HepG2 (cell line): ENCODE data around the gene CSDE1. TPM values are rescaled to one million over a fixed set of nuclear protein-coding genes. Genes with fewer than 3 reads are reported as not detected.

ENCODE experiments used
- ARID5B ChIP-seq: IDR thresholded peaks from 2 replicates; pipeline ENCODE4 v1.4.0; 2020; ENCODE audit warnings: mild to moderate bottlenecking, missing genetic modification reagents
- FOXP4 ChIP-seq: sonication (generic); formaldehyde crosslinking; IDR thresholded peaks from 2 replicates; pipeline ENCODE4 v1.4.0; 2020; ENCODE audit warnings: missing genetic modification reagents
- JDP2 ChIP-seq: sonication (generic); formaldehyde crosslinking; IDR thresholded peaks from 2 replicates; pipeline ENCODE4 v1.8.1; 2022; ENCODE audit warnings: missing genetic modification reagents, borderline replicate concordance
- POLR2G ChIP-seq: fragments of 200-400 bp; formaldehyde crosslinking; IDR thresholded peaks from 2 replicates; pipeline ENCODE4 v1.6.1; 2018; ENCODE audit warnings: mild to moderate bottlenecking, low read depth, low read length, moderate library complexity
- SIN3B ChIP-seq: fragments of 150-350 bp; IDR thresholded peaks from 2 replicates; pipeline ENCODE4 v1.6.1; 2014; ENCODE audit warnings: low read length
- THAP11 ChIP-seq: IDR thresholded peaks from 2 replicates; pipeline ENCODE4 v1.6.1; 2016; ENCODE audit warnings: missing biosample characterization, missing genetic modification reagents
- ZNF331 ChIP-seq: sonication (generic); formaldehyde crosslinking; IDR thresholded peaks from 2 replicates; pipeline ENCODE4 v1.4.0; 2020; ENCODE audit warnings: missing genetic modification reagents
- ZNF670 ChIP-seq: sonication (generic); formaldehyde crosslinking; IDR thresholded peaks from 2 replicates; pipeline ENCODE4 v1.8.0; 2022; ENCODE audit warnings: mild to moderate bottlenecking, missing genetic modification reagents, borderline replicate concordance
- polyA plus RNA-seq, 8 experiments: library from polyadenylated mRNA; depleted of rRNA in 3 of 8; stranded (reverse) in 7 of 8; unstranded in 1 of 8; fragments of >200 nt; fragmentation: Illumina TruSeq in 4 of 8; extraction: Trizol in 4 of 8; gene quantifications; 2 replicates each; pipeline versions ENCODE4 v1.2.1 to v1.2.3, GENCODE V29; 2011 to 2016; ENCODE audit warnings: low read depth in 4 of 8, missing spikeins in 1 of 8, mixed read lengths in 1 of 8; ENCODE audit not compliant: insufficient read depth in 1 of 8
- total RNA-seq, 5 experiments: library from RNA; depleted of rRNA; stranded (reverse); fragments of >200 nt; fragmentation: Illumina TruSeq; extraction: Trizol; gene quantifications; 2 replicates each; pipeline ENCODE4 v1.2.3, GENCODE V29; 2016; ENCODE audit warnings: low read depth in 1 of 5
- TF ChIP-seq, protein P1 (sequence below): sonication (generic); formaldehyde crosslinking; IDR thresholded peaks from 2 replicates; pipeline ENCODE4 v1.5.0; 2020; ENCODE audit warnings: mild to moderate bottlenecking, missing genetic modification reagents, borderline replicate concordance
- TF ChIP-seq, protein P2 (sequence below): sonication (generic); formaldehyde crosslinking; IDR thresholded peaks from 2 replicates; pipeline ENCODE4 v1.4.0; 2020; ENCODE audit warnings: missing genetic modification reagents

CSDE1 gene
- total and polyA plus RNA-seq, 2 of the 13 experiments (the other 11 are each of a cell fraction or from before 2014, with no cell fraction given) = 150 to 313 TPM

- peak; percentile 67 for TF ChIP-seq ARID5B
- no peak for TF ChIP-seq JDP2 (CRISPR knock-in tag)
- 0 out of 2 replicates have a peak, but pooled peaks have one; percentile 45 for TF ChIP-seq ZNF670 (CRISPR knock-in tag)
- TF ChIP-seq, protein P1, sequence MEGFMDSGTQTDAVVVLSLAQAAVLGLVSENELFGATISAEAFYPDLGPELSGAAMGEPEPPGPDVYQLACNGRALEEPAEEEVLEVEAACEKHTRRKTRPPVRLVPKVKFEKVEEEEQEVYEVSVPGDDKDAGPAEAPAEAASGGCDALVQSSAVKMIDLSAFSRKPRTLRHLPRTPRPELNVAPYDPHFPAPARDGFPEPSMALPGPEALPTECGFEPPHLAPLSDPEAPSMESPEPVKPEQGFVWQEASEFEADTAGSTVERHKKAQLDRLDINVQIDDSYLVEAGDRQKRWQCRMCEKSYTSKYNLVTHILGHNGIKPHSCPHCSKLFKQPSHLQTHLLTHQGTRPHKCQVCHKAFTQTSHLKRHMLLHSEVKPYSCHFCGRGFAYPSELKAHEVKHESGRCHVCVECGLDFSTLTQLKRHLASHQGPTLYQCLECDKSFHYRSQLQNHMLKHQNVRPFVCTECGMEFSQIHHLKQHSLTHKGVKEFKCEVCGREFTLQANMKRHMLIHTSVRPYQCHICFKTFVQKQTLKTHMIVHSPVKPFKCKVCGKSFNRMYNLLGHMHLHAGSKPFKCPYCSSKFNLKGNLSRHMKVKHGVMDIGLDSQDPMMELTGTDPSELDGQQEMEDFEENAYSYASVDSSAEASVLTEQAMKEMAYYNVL (CRISPR knock-in tag) = 0 out of 2 replicates have a peak, but pooled peaks have one; percentile 26
- peak; percentile 95 for TF ChIP-seq POLR2G
- TF ChIP-seq SIN3B = peak; percentile 76
- peak; percentile 91 for TF ChIP-seq THAP11 (CRISPR knock-in tag)
- 0 out of 2 replicates have a peak, but pooled peaks have one; percentile 8 for TF ChIP-seq FOXP4 (CRISPR knock-in tag)
- peak; percentile 66; the same call in 1 of the 2 replicates for TF ChIP-seq ZNF331 (CRISPR knock-in tag)
- TF ChIP-seq, protein P2, sequence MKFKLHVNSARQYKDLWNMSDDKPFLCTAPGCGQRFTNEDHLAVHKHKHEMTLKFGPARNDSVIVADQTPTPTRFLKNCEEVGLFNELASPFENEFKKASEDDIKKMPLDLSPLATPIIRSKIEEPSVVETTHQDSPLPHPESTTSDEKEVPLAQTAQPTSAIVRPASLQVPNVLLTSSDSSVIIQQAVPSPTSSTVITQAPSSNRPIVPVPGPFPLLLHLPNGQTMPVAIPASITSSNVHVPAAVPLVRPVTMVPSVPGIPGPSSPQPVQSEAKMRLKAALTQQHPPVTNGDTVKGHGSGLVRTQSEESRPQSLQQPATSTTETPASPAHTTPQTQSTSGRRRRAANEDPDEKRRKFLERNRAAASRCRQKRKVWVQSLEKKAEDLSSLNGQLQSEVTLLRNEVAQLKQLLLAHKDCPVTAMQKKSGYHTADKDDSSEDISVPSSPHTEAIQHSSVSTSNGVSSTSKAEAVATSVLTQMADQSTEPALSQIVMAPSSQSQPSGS (CRISPR knock-in tag) = 0 out of 2 replicates have a peak, but pooled peaks have one; percentile 37
Observed at GRCh38 chr1:114716304-114717170, 41.2 kb downstream of the CSDE1 start, which contains the start of gene NRAS (continued).
